Chondrocyte (in vitro differentiated cells): ENCODE measurements around the gene SGMS1. TPM values are rescaled to one million over a fixed set of nuclear protein-coding genes. Genes with fewer than 3 reads are reported as not detected.
A peak's percentile ranks its signal among the peaks of the same experiment; 100 is the strongest.
"Not testable (repeated sequence)": the region's sequence is repeated elsewhere in the genome, so short reads cannot be mapped to it uniquely, and the experiment has no call there.

Experiments used
- DNase-seq: peaks from one replicate; pipeline ENCODE4 v3.0.0; 2021; ENCODE audit warnings: mixed read lengths, low spot score
- H3K27ac Mint-ChIP-seq: one replicate; pipeline ENCODE4 v1.8.0; 2021; ENCODE audit warnings: mild to moderate bottlenecking, moderate library complexity, mixed read lengths; ENCODE audit not compliant: unreplicated experiment
- H3K27me3 Mint-ChIP-seq: 2 replicates; pipeline ENCODE4 v1.8.0; 2021; ENCODE audit warnings: low read depth, mixed read lengths
- H3K36me3 Mint-ChIP-seq: 2 replicates; pipeline ENCODE4 v1.8.0; 2021; ENCODE audit warnings: low read depth, mixed read lengths
- H3K4me1 Mint-ChIP-seq: 2 replicates; pipeline ENCODE4 v1.8.0; 2021; ENCODE audit warnings: low read depth, mild to moderate bottlenecking, mixed read lengths
- H3K4me3 Mint-ChIP-seq: one replicate; pipeline ENCODE4 v1.8.0; 2021; ENCODE audit warnings: mild to moderate bottlenecking, moderate library complexity, mixed read lengths; ENCODE audit not compliant: unreplicated experiment
- H3K9me3 Mint-ChIP-seq: 2 replicates; pipeline ENCODE4 v1.8.0; 2021; ENCODE audit warnings: low read depth, mixed read lengths
- total RNA-seq: library from RNA; stranded (reverse); gene quantifications from 3 replicates; pipeline ENCODE4 v1.2.1, GENCODE V29; 2021
- TF ChIP-seq, protein P1 (sequence below): fragments of 200-600 bp; sonication (generic); IDR thresholded peaks from 2 replicates; pipeline ENCODE4 v1.5.0; 2021; ENCODE audit warnings: antibody characterized with exemption, mild to moderate bottlenecking, moderate library complexity

SGMS1 gene
- total RNA-seq, 1 donor from 2014 or later = 27.1 TPM

DNA sequence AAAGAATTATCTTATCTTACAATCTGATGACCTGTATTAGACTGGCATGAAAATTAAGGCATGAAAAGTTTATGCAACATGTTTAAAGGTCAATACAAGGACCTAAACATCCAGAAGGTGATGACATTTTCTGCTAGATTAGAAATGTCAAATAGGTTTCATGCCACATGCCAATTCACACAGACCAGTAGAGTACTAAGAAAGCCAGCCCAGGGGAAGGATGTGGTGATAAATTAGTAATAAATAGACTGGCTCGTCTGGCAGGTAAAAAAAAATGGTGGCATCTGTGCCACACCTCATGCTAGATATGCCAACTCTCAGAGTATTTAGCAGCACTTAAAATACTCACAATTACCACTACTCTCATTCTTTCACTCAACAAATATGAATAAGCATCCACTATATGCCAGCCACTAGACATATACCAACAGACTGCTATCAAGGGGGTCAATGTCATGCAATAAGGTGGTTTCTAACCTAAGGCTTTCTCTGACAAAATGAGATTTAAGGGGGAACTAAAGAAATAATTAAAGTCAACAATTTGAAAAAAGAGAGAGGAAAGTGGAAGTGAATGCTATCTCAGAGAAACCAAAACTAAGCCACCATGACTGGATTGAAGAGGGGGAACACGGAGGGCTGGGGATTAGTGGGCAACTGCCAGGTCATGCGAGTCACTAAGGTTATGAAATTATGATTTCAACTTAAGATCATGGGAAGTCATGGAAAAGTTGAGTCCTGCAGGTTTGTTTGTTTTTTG lies 83.5 kb downstream of the SGMS1 start:
- TF ChIP-seq, protein P1, sequence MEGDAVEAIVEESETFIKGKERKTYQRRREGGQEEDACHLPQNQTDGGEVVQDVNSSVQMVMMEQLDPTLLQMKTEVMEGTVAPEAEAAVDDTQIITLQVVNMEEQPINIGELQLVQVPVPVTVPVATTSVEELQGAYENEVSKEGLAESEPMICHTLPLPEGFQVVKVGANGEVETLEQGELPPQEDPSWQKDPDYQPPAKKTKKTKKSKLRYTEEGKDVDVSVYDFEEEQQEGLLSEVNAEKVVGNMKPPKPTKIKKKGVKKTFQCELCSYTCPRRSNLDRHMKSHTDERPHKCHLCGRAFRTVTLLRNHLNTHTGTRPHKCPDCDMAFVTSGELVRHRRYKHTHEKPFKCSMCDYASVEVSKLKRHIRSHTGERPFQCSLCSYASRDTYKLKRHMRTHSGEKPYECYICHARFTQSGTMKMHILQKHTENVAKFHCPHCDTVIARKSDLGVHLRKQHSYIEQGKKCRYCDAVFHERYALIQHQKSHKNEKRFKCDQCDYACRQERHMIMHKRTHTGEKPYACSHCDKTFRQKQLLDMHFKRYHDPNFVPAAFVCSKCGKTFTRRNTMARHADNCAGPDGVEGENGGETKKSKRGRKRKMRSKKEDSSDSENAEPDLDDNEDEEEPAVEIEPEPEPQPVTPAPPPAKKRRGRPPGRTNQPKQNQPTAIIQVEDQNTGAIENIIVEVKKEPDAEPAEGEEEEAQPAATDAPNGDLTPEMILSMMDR = no peak
- Mint-ChIP-seq H3K36me3 (no peaks in the 10 kb centered on the region), H3K4me1 (peaks cover 5% of the 10 kb centered on the region), H3K9me3 (no peaks in the 10 kb centered on the region), H3K27ac (no peak overlapping the region), H3K27me3 (no peaks in the 10 kb centered on the region), H3K4me3 (no peak overlapping the region)
- no peak for DNase-seq

DNA sequence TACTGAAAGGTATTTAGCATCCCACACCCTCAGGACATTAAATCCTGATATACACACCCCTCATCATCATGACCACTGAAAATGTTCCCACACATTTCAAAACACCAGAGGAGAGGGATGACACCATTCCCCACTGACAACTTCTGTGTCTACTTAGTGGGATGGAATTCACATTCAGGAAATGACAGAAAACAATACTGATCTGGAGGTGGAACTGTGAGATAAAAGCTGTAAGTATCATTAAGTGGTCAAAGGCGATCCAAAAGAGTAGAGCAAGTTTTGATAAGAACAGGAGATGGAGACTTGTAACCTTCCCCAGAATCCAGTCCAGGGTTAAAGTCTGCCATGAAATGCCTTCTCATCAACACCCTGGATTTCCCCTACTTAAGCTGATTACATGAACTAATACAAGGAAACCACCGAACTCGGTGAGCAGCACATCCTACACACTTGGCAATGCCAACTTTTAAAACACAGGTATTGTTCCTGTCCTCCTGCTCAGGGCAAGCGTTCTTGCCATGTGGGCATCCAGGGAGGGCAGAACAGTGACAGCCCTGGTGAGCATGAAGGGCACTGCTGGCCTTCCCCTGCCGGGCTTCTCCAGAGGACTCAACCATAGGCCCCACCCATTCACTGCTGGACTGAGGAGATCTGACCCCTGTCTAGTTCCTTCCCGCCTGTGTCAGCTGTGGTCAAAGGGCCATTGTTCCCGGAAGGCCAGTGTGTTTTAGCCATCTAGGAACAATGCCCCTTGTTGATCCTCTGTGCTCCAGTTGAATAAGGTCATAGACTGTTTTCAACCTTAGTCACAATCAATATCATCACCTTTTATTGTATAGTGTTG lies 85.0 kb downstream of the SGMS1 start:
- Mint-ChIP-seq H3K4me1 (peaks cover 5% of the 10 kb centered on the region), H3K4me3 (no peak overlapping the region), H3K27ac (no peak overlapping the region), H3K9me3 (no peaks in the 10 kb centered on the region), H3K36me3 (no peaks in the 10 kb centered on the region), H3K27me3 (no peaks in the 10 kb centered on the region)
- no peak for DNase-seq
- TF ChIP-seq, protein P1 = no peak

DNA sequence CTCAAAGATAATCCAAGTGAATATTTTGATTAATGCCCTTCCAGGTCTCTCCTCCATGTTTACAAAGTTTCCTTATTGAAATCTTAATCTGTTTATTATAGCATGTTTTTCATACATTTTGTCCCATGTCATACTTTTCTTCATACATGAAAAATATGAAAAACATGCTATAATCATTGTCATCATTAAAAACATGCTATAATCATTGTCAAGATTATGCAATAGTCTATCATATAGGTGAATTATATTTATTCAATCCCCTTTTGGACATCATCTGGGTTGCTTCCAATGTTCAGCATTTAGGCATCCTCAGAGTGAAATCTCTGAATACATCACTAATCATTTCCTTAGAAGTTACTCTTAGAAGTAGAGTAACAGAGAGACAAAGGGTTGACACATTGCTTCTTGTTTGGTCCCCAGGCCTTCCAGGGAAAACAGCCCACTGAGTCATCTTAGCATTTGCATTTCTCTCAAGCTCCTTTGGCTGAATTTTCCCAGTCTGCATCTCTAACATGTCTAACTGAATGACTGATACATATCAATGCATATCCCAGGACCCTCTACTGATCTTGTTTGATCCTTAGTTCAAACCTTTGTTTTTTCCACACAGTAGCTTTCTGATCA lies 87.0 kb downstream of the SGMS1 start:
- Mint-ChIP-seq H3K4me3 (no peak overlapping the region), H3K36me3 (no peaks in the 10 kb centered on the region), H3K27me3 (no peaks in the 10 kb centered on the region), H3K4me1 (no peaks in the 10 kb centered on the region), H3K27ac (no peak overlapping the region), H3K9me3 (no peaks in the 10 kb centered on the region)
- DNase-seq = no peak
- TF ChIP-seq, protein P1 = no peak

DNA sequence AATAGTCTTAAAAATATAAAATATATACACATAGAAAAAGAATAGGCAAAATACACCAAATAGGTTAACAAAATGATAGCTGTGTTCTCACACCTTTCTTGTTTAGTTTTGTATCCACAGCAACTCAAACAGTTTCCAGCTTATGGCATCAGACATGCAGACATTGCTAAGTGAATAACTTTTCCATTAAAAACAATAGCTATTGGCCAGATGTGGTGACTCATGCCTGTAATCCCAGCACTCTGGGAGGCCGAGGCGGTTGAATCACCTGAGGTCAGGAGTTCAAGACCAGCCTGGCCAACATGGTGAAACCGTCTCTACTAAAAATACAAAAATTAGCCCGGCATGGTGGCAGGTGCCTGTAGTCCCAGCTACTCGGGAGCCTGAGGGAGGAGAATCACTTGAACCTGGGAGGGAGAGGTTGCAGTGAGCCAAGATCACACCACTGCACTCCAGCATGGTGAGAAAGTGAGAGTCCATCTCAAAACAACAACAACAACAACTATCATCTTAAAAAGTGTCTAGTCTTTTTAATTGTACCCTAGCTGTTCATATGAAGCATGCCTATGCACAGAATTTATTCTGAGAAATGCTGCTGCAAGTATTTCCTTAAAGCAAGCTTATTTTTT lies 88.9 kb downstream of the SGMS1 start:
- H3K27me3 Mint-ChIP-seq, H3K36me3 Mint-ChIP-seq, H3K4me1 Mint-ChIP-seq, H3K9me3 Mint-ChIP-seq, H3K4me3 Mint-ChIP-seq, DNase-seq: not testable (repeated sequence)
- peak overlapping the region; percentile 71 for H3K27ac Mint-ChIP-seq

DNA sequence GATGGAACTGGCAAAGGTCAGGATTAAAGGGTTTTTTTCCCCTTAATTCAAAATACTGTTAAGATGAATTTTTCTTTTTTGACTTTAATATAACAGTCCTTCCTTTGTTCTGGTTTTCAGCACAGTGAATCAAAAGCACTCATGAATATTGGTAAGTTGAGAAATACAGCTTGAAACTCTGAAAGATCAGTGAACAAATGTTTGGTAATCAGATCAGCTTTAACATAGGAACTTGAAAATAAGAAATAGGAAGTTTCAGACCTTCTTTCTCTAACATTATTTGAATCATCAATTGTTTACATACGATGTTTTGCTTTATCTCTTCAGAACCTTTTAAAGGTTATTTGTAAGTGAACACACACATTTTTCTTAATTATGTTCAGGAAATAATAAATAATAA lies 90.5 kb downstream of the SGMS1 start:
- H3K27ac Mint-ChIP-seq = no peak overlapping the region
- no peaks in the 10 kb centered on the region for H3K36me3 Mint-ChIP-seq
- TF ChIP-seq, protein P1 = no peak
- no peaks in the 10 kb centered on the region for H3K4me1 Mint-ChIP-seq
- no peak overlapping the region for H3K4me3 Mint-ChIP-seq
- no peaks in the 10 kb centered on the region for H3K27me3 Mint-ChIP-seq
- H3K9me3 Mint-ChIP-seq = no peaks in the 10 kb centered on the region
- no peak for DNase-seq
